Fibroblast of lung (primary cell): ENCODE data around the gene RGN.
"Not testable (repeated sequence)": the region's sequence is repeated elsewhere in the genome, so short reads cannot be mapped to it uniquely, and the experiment has no call there.

Source experiments
- EZH2 ChIP-seq: IDR thresholded peaks from 2 replicates; pipeline ENCODE4 v1.5.1; 2012; ENCODE audit warnings: low read length, control low read depth, mild to moderate bottlenecking; ENCODE audit errors: missing control alignments
- TF ChIP-seq, protein P1 (sequence below), 2 donors: IDR thresholded peaks in 1 of 2; conservative IDR thresholded peaks in 1 of 2; 1 replicate in 1 of 2; 2 replicates in 1 of 2; pipeline ENCODE4 v1.5.1; 2011 to 2012; ENCODE audit warnings: low read length in 2 of 2, control low read depth in 1 of 2, inconsistent platforms in 1 of 2, low read depth in 1 of 2, mild to moderate bottlenecking in 1 of 2

DNA sequence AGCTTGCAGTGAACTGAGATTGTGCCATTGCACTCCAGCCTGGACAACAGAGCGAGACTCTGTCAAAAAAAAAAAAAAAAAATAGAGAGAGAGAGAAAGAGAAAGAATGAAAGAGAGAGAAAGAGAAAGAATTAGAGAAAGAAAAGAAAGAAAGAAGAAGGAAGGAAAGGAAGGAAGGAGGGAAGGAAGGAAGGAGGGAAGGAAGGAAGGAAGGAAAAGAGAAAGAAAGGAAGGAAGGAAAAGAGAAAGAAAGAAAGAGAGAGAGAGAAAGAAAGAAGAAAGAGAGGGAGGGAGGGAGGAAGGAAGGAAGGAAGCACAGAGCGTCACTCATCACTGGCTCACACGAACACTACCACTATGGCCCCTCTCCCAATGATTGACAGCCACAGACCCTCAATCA lies 46.2 kb downstream of the RGN start:
- TF ChIP-seq, protein P1, sequence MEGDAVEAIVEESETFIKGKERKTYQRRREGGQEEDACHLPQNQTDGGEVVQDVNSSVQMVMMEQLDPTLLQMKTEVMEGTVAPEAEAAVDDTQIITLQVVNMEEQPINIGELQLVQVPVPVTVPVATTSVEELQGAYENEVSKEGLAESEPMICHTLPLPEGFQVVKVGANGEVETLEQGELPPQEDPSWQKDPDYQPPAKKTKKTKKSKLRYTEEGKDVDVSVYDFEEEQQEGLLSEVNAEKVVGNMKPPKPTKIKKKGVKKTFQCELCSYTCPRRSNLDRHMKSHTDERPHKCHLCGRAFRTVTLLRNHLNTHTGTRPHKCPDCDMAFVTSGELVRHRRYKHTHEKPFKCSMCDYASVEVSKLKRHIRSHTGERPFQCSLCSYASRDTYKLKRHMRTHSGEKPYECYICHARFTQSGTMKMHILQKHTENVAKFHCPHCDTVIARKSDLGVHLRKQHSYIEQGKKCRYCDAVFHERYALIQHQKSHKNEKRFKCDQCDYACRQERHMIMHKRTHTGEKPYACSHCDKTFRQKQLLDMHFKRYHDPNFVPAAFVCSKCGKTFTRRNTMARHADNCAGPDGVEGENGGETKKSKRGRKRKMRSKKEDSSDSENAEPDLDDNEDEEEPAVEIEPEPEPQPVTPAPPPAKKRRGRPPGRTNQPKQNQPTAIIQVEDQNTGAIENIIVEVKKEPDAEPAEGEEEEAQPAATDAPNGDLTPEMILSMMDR (conservative IDR thresholded peaks at IDR 0.05 in 1 of 2, IDR thresholded peaks at IDR 0.05 in 1 of 2; ENCODE audit: low read depth in 1 of 2, low read length in 2 of 2) = not testable (repeated sequence)
- not testable (repeated sequence) for TF ChIP-seq EZH2
